Measurements from ENCODE around the gene RBFOX1. TPM values are rescaled to one million over a fixed set of nuclear protein-coding genes. Genes with fewer than 3 reads are reported as not detected.

RBFOX1 gene
- total RNA-seq, 1 donor, result not detected

GRCh38 chr16:7443142-7443541 lies 110.5 kb downstream of the RBFOX1 start:
- no peak overlapping the region for H3K4me3 ChIP-seq (ENCODE audit: low read depth, low read length)
- DNase-seq (ENCODE audit: low read depth), result no peak
- TF ChIP-seq, protein P1, sequence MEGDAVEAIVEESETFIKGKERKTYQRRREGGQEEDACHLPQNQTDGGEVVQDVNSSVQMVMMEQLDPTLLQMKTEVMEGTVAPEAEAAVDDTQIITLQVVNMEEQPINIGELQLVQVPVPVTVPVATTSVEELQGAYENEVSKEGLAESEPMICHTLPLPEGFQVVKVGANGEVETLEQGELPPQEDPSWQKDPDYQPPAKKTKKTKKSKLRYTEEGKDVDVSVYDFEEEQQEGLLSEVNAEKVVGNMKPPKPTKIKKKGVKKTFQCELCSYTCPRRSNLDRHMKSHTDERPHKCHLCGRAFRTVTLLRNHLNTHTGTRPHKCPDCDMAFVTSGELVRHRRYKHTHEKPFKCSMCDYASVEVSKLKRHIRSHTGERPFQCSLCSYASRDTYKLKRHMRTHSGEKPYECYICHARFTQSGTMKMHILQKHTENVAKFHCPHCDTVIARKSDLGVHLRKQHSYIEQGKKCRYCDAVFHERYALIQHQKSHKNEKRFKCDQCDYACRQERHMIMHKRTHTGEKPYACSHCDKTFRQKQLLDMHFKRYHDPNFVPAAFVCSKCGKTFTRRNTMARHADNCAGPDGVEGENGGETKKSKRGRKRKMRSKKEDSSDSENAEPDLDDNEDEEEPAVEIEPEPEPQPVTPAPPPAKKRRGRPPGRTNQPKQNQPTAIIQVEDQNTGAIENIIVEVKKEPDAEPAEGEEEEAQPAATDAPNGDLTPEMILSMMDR (IDR thresholded peaks at IDR 0.05; ENCODE audit: insufficient read depth, low read length), result no peak

DNA sequence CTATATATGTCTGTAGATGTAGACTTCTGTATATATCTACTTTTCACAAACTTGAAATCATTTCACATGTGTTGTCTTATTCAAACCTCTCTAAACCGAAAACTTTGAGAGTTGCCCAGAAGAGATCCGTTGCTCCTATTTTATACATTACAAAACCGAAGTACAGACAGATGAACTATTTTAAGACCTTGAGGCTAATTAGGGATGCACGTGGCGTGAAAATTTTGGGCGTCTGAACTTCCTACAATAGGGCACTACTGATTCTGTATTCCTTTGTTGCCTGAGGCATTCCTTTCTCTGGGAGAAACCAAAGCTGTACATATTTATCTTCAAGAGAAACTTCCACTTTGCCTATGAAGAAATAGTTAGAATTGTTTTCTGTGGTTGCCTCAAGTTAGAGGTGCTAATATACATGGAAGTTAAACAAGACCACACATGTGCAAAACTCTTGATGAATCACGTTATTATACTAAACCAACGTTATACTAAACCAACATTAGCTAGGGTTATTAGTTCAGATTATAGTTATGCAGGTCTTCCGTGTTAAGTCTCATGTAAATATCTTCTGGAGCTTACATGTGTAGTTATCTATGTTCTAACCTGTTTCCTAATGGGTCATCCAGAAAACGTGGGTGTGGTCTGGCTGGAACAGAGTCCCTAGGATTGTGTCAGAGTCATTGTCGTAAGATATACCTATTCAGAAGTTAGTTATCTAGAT lies 111.2 kb downstream of the RBFOX1 start:
- H3K4me3 ChIP-seq (ENCODE audit: low read depth, low read length), result no peak overlapping the region
- DNase-seq (ENCODE audit: low read depth), result no peak
- TF ChIP-seq, protein P1 (IDR thresholded peaks at IDR 0.05; ENCODE audit: insufficient read depth, low read length), result no peak

DNA sequence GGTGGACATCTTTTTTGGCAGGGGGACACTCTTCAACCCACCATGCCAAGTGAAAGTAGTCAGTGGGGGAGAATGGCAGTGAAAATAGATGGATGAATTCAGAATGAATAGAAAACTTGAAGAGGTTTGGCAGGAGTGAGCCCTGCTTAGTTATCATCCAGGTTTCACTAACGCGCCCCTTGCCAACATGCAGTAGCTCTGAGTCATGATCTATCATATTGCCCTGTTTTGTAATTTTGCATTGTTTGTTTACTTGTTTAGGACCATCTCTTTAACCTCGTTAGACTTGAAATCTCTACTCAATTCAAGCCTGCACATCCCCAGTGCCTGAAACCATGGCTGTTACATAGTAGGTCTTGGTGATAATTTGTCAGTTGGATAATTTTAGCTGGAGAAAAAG lies 116.7 kb downstream of the RBFOX1 start:
- no peak for DNase-seq (ENCODE audit: low read depth)
- H3K4me3 ChIP-seq (ENCODE audit: low read depth, low read length), result no peak overlapping the region
- TF ChIP-seq, protein P1 (IDR thresholded peaks at IDR 0.05; ENCODE audit: insufficient read depth, low read length), result no peak

- H3K4me3 ChIP-seq (ENCODE audit: low read depth, low read length), result no peak overlapping the region
- TF ChIP-seq, protein P1 (IDR thresholded peaks at IDR 0.05; ENCODE audit: insufficient read depth, low read length), result no peak
- DNase-seq (ENCODE audit: low read depth), result no peak
Measured at GRCh38 chr16:7449808-7450207, 117.2 kb downstream of the RBFOX1 start.

DNA sequence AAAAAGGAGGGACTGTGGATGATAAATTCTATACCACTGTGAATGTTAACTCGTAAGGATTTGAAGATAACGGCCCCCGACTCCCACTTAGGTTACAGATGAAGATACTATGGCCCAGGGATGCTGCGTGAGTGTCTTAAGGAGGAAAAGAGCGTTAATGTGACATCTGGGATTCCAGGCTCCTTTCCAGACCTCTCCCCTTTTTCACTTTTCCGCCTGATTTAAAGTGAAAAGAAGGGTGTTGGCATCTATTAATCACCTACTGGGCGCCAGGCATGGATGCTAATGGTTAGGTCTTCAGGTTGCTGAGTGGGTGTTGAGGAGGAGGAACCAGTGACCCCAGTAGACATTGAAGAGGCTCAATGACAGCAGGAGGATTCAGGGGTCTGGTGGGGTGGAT lies 117.8 kb downstream of the RBFOX1 start:
- DNase-seq (ENCODE audit: low read depth), result no peak
- no peak overlapping the region for H3K4me3 ChIP-seq (ENCODE audit: low read depth, low read length)
- TF ChIP-seq, protein P1 (IDR thresholded peaks at IDR 0.05; ENCODE audit: insufficient read depth, low read length), result no peak

DNA sequence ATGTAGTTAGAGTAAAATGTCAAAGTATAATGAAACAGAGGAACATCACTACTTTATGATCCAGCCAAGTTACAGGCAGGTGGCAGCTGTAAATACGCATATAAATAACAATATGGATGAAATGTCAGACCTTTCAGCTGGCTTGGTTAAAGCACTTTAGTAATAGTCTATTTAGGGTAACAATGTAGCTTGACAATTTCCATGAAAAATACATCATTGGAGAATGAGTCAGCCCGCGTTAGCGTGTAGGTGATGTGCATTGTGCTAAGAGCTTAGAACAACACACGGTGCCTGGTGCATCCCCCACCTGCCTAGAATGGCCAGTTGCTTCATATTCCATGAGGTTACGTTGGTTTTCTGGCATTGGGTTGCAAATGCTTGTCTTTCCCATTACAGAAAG lies 119.4 kb downstream of the RBFOX1 start:
- DNase-seq (ENCODE audit: low read depth), result no peak
- TF ChIP-seq, protein P1 (IDR thresholded peaks at IDR 0.05; ENCODE audit: insufficient read depth, low read length), result no peak
- no peak overlapping the region for H3K4me3 ChIP-seq (ENCODE audit: low read depth, low read length)

GRCh38 chr16:7456211-7456610 lies 123.6 kb downstream of the RBFOX1 start:
- TF ChIP-seq, protein P1 (IDR thresholded peaks at IDR 0.05; ENCODE audit: insufficient read depth, low read length), result no peak
- no peak for DNase-seq (ENCODE audit: low read depth)
- H3K4me3 ChIP-seq (ENCODE audit: low read depth, low read length), result no peak overlapping the region

Measured in fibroblast of the aortic adventitia (primary cell).